ENCODE data around the gene ARNT2. TPM values are rescaled to one million over a fixed set of nuclear protein-coding genes. Genes with fewer than 3 reads are reported as not detected.

Gene ARNT2
- total RNA-seq, 2 experiments from 2014 or later = not detected

GRCh38 chr15:80405554-80405850 is 1.3 kb downstream of the ARNT2 start:
- Histone ChIP-seq H3K4me1 (ENCODE audit: insufficient read depth, low read length, poor library complexity, severe bottlenecking) (no peaks in the 10 kb centered on the region), H3K4me2 (ENCODE audit: low read length) (no peak overlapping the region), H3K9me2 (ENCODE audit: insufficient read depth, low read length) (no peaks in the 10 kb centered on the region), H3K9me3 (ENCODE audit: low read length) (no peaks in the 10 kb centered on the region), H4K20me1 (ENCODE audit: insufficient read depth, low read length) (no peaks in the 10 kb centered on the region), H3K36me3 (ENCODE audit: insufficient read depth, low read length) (no peaks in the 10 kb centered on the region), H2AFZ (ENCODE audit: low read length) (no peak overlapping the region), H3K27ac (ENCODE audit: low read depth, low read length, poor library complexity, severe bottlenecking) (no peak overlapping the region), H3K4me3 (ENCODE audit: low read depth, low read length, poor library complexity, severe bottlenecking) (no peak overlapping the region), H3K79me2 (ENCODE audit: insufficient read depth, low read depth, low read length) (no peaks in the 10 kb centered on the region)
- no peak for TF ChIP-seq CTCF (conservative IDR thresholded peaks at IDR 0.05; ENCODE audit: low read length)
- no peak for TF ChIP-seq EZH2phosphoT487 (IDR thresholded peaks at IDR 0.05; ENCODE audit: borderline replicate concordance, low read depth, low read length)
- POLR2A ChIA-PET = interaction anchor here (0.7 kb wide), 1 partner anchor 241 kb away, joined by 3 read pairs; no protein-coding TSS in a partner anchor
- BruUV-seq (replicated peaks) = no TSS peak
- DNase-seq (ENCODE audit: low spot score) = no peak
- intact Hi-C loops (cut with micrococcal nuclease; ENCODE audit: unreplicated experiment) = no loop called here
- CTCF ChIA-PET (ENCODE audit: unreplicated experiment) = no interaction called here

- CTCF ChIA-PET (ENCODE audit: unreplicated experiment) = no interaction called here
- intact Hi-C loops (cut with micrococcal nuclease; ENCODE audit: unreplicated experiment) = no loop called here
- TF ChIP-seq CTCF (conservative IDR thresholded peaks at IDR 0.05; ENCODE audit: low read length) (no peak), EZH2phosphoT487 (IDR thresholded peaks at IDR 0.05; ENCODE audit: borderline replicate concordance, low read depth, low read length) (no peak)
- Histone ChIP-seq H3K79me2 (ENCODE audit: insufficient read depth, low read depth, low read length) (no peaks in the 10 kb centered on the region), H3K9me2 (ENCODE audit: insufficient read depth, low read length) (no peaks in the 10 kb centered on the region), H4K20me1 (ENCODE audit: insufficient read depth, low read length) (no peaks in the 10 kb centered on the region), H3K27ac (ENCODE audit: low read depth, low read length, poor library complexity, severe bottlenecking) (no peak overlapping the region), H3K4me3 (ENCODE audit: low read depth, low read length, poor library complexity, severe bottlenecking) (no peak overlapping the region), H3K36me3 (ENCODE audit: insufficient read depth, low read length) (no peaks in the 10 kb centered on the region), H3K4me1 (ENCODE audit: insufficient read depth, low read length, poor library complexity, severe bottlenecking) (no peaks in the 10 kb centered on the region), H3K9me3 (ENCODE audit: low read length) (no peaks in the 10 kb centered on the region), H2AFZ (ENCODE audit: low read length) (no peak overlapping the region), H3K4me2 (ENCODE audit: low read length) (no peak overlapping the region)
- BruUV-seq (replicated peaks) = no TSS peak
- POLR2A ChIA-PET = no interaction called here
- DNase-seq (ENCODE audit: low spot score) = no peak
Observed at GRCh38 chr15:80405970-80406369, 1.8 kb downstream of the ARNT2 start.

GRCh38 chr15:80411788-80412288 is 7.7 kb downstream of the ARNT2 start:
- H4K20me1 ChIP-seq (ENCODE audit: insufficient read depth, low read length) = no peaks in the 10 kb centered on the region
- BruUV-seq (replicated peaks) = no TSS peak
- no peak overlapping the region for H3K27ac ChIP-seq (ENCODE audit: low read depth, low read length, poor library complexity, severe bottlenecking)
- no peak for DNase-seq (ENCODE audit: low spot score)
- H3K4me3 ChIP-seq (ENCODE audit: low read depth, low read length, poor library complexity, severe bottlenecking) = no peak overlapping the region
- no peaks in the 10 kb centered on the region for H3K9me3 ChIP-seq (ENCODE audit: low read length)
- ChIA-PET CTCF (ENCODE audit: unreplicated experiment) (interaction anchor here (1.1 kb wide), 1 partner anchor 10 kb away, joined by 3 read pairs; no protein-coding TSS in a partner anchor), POLR2A (no interaction called here)
- H3K4me2 ChIP-seq (ENCODE audit: low read length) = no peak overlapping the region
- H3K36me3 ChIP-seq (ENCODE audit: insufficient read depth, low read length) = no peaks in the 10 kb centered on the region
- H3K4me1 ChIP-seq (ENCODE audit: insufficient read depth, low read length, poor library complexity, severe bottlenecking) = no peaks in the 10 kb centered on the region
- intact Hi-C loops (cut with micrococcal nuclease; ENCODE audit: unreplicated experiment) = no loop called here
- H3K79me2 ChIP-seq (ENCODE audit: insufficient read depth, low read depth, low read length) = no peaks in the 10 kb centered on the region
- H2AFZ ChIP-seq (ENCODE audit: low read length) = no peak overlapping the region
- no peak for TF ChIP-seq EZH2phosphoT487 (IDR thresholded peaks at IDR 0.05; ENCODE audit: borderline replicate concordance, low read depth, low read length)
- H3K9me2 ChIP-seq (ENCODE audit: insufficient read depth, low read length) = no peaks in the 10 kb centered on the region

Data from OCI-LY7 (cell line).